CD14-positive monocyte (primary cell): ENCODE data around the gene MYNN. TPM values are rescaled to one million over a fixed set of nuclear protein-coding genes. Genes with fewer than 3 reads are reported as not detected.

Source experiments
- DNase-seq, 3 donors: peaks; one replicate each; pipeline ENCODE4 v3.0.0-alpha.2; 2011 to 2022
- H2AFZ ChIP-seq: 2 replicates; pipeline ENCODE4 v1.6.0; 2012; ENCODE audit warnings: mild to moderate bottlenecking, low read depth, low read length, inconsistent platforms; ENCODE audit not compliant: insufficient read depth, poor library complexity, severe bottlenecking
- H3K27ac ChIP-seq, 2 donors: 1 replicate in 1 of 2; 2 replicates in 1 of 2; pipeline ENCODE4 v1.5.1; 2012 to 2013; ENCODE audit warnings: low read length in 2 of 2, control low read depth in 1 of 2, inconsistent platforms in 1 of 2, low read depth in 1 of 2, mild to moderate bottlenecking in 1 of 2
- H3K27me3 ChIP-seq, 2 donors: one replicate each; pipeline versions ENCODE4 v1.6.0 to v1.6.1; 2011 to 2013; ENCODE audit warnings: low read length in 2 of 2; ENCODE audit not compliant: control insufficient read depth in 2 of 2, insufficient read depth in 2 of 2
- H3K36me3 ChIP-seq, 2 donors: replicated peaks in 1 of 2; 1 replicate in 1 of 2; 2 replicates in 1 of 2; pipeline versions ENCODE4 v1.5.1 to v1.6.1; 2012 to 2013; ENCODE audit warnings: low read length in 2 of 2, control low read depth in 1 of 2, inconsistent platforms in 1 of 2, mild to moderate bottlenecking in 1 of 2; ENCODE audit not compliant: insufficient read depth in 2 of 2, control insufficient read depth in 1 of 2
- H3K4me1 ChIP-seq, 2 donors: 1 replicate in 1 of 2; 2 replicates in 1 of 2; pipeline versions ENCODE4 v1.5.1 to v1.6.1; 2012 to 2013; ENCODE audit warnings: low read length in 2 of 2, control low read depth in 1 of 2, inconsistent platforms in 1 of 2, mild to moderate bottlenecking in 1 of 2, moderate library complexity in 1 of 2; ENCODE audit not compliant: insufficient read depth in 2 of 2, control insufficient read depth in 1 of 2
- H3K4me2 ChIP-seq: replicated peaks from 2 replicates; pipeline ENCODE3; 2012; ENCODE audit warnings: low read length, moderate library complexity, mild to moderate bottlenecking; ENCODE audit not compliant: poor library complexity, severe bottlenecking; ENCODE audit errors: extremely low read depth
- H3K4me3 ChIP-seq, 3 experiments: fragments of 200-600 bp in 1 of 3; sonication (generic) in 1 of 3; replicated peaks in 1 of 3; 1 replicate in 2 of 3; 2 replicates in 1 of 3; pipeline ENCODE4 v1.5.1; 2011 to 2013; ENCODE audit warnings: low read length in 3 of 3, mild to moderate bottlenecking in 3 of 3, control low read depth in 2 of 3, low read depth in 2 of 3, inconsistent platforms in 1 of 3, moderate library complexity in 1 of 3
- H3K79me2 ChIP-seq: 2 replicates; pipeline ENCODE4 v1.6.0; 2012; ENCODE audit warnings: mild to moderate bottlenecking, control low read depth, inconsistent platforms, low read length, moderate library complexity; ENCODE audit not compliant: insufficient read depth
- H3K9ac ChIP-seq: 2 replicates; pipeline ENCODE4 v1.6.0; 2017; ENCODE audit warnings: low read length, mild to moderate bottlenecking; ENCODE audit not compliant: insufficient read depth, poor library complexity, severe bottlenecking
- H3K9me3 ChIP-seq, 2 donors: replicated peaks in 1 of 2; 1 replicate in 1 of 2; 2 replicates in 1 of 2; pipeline versions ENCODE4 v1.5.1 to v1.6.1; 2012 to 2013; ENCODE audit warnings: low read length in 2 of 2, control low read depth in 1 of 2; ENCODE audit not compliant: control insufficient read depth in 1 of 2, insufficient read depth in 1 of 2
- H4K20me1 ChIP-seq: 2 replicates; pipeline ENCODE4 v1.6.0; 2012; ENCODE audit warnings: mild to moderate bottlenecking, low read length, control low read depth, moderate library complexity; ENCODE audit not compliant: insufficient read depth
- H3K27ac Mint-ChIP-seq, 7 donors: one replicate each; pipeline ENCODE4 v1.8.0; 2020; ENCODE audit warnings: mild to moderate bottlenecking in 7 of 7, mixed read lengths in 7 of 7, moderate library complexity in 6 of 7, inconsistent platforms in 2 of 7
- H3K27me3 Mint-ChIP-seq, 3 donors: one replicate each; pipeline ENCODE4 v1.8.0; 2021 to 2022; ENCODE audit warnings: low read depth in 3 of 3, mild to moderate bottlenecking in 3 of 3, mixed read lengths in 3 of 3, moderate library complexity in 3 of 3, inconsistent platforms in 1 of 3
- H3K36me3 Mint-ChIP-seq, 2 donors: one replicate each; pipeline ENCODE4 v1.8.0; 2020; ENCODE audit warnings: mixed read lengths in 2 of 2, inconsistent platforms in 1 of 2, mild to moderate bottlenecking in 1 of 2
- H3K4me1 Mint-ChIP-seq: one replicate; pipeline ENCODE4 v1.8.0; 2020; ENCODE audit warnings: mild to moderate bottlenecking, mixed read lengths
- H3K4me3 Mint-ChIP-seq, 2 donors: one replicate each; pipeline ENCODE4 v1.8.0; 2020; ENCODE audit warnings: mild to moderate bottlenecking in 2 of 2, mixed read lengths in 2 of 2, moderate library complexity in 1 of 2
- H3K9me3 Mint-ChIP-seq, 7 donors: one replicate each; pipeline ENCODE4 v1.8.0; 2020 to 2022; ENCODE audit warnings: mixed read lengths in 7 of 7, mild to moderate bottlenecking in 6 of 7, moderate library complexity in 6 of 7, inconsistent platforms in 2 of 7
- CTCF ChIP-seq: fragments of 200-600 bp; IDR thresholded peaks from one replicate; pipeline ENCODE4 v1.8.0; 2022; ENCODE audit warnings: antibody characterized with exemption, mild to moderate bottlenecking
- WGBS: methylation state at CpG from one replicate; pipeline ENCODE4 v1.1.5; 2013; ENCODE audit warnings: missing lambda C conversion rate; ENCODE audit not compliant: insufficient coverage; 5-methylcytosine and 5-hydroxymethylcytosine counted together
- intact Hi-C, 2 donors: fragments of 100-400 bp; cut with micrococcal nuclease; formaldehyde crosslinking; loops; one replicate each; pipeline versions ENCODE4 v1.15.0 to v1.15.1; 2023
- polyA plus RNA-seq, 3 donors: library from polyadenylated mRNA; depleted of rRNA in 1 of 3; unstranded in 2 of 3; stranded (reverse) in 1 of 3; fragments of 300-500 nt in 2 of 3; fragments of >200 nt in 1 of 3; fragmentation: Illumina TruSeq in 2 of 3; gene quantifications; 1 replicate in 2 of 3; 2 replicates in 1 of 3; pipeline ENCODE4 v1.2.3, GENCODE V29; 2012 to 2021

MYNN gene
- polyA plus RNA-seq, 3 donors, result 6.3 to 9.0 (median 8.7) TPM

GRCh38 chr3:169822540-169822939 is 49.3 kb downstream of the MYNN start:
- Histone ChIP-seq H4K20me1 (no peaks in the 10 kb centered on the region), H2AFZ (no peak overlapping the region), H3K4me3 (no peak overlapping the region), H3K27me3 (no peaks in the 10 kb centered on the region), H3K36me3 (no peaks in the 10 kb centered on the region), H3K79me2 (no peaks in the 10 kb centered on the region), H3K4me2 (no peak overlapping the region), H3K9ac (no peak overlapping the region), H3K27ac (no peak overlapping the region), H3K4me1 (no peaks in the 10 kb centered on the region), H3K9me3 (no peaks in the 10 kb centered on the region)
- no peak for DNase-seq
- no peaks in the 10 kb centered on the region for H3K36me3 Mint-ChIP-seq
- H3K4me3 Mint-ChIP-seq, result no peak overlapping the region
- peaks cover 0 to 2% (median 0%) of the 10 kb centered on the region in 7 donors for H3K9me3 Mint-ChIP-seq
- H3K27ac Mint-ChIP-seq, result no peak overlapping the region
- 98% methylated on average over 19 of the region's 20 CpGs for WGBS
- H3K4me1 Mint-ChIP-seq, result no peaks in the 10 kb centered on the region
- no peak for TF ChIP-seq CTCF
- H3K27me3 Mint-ChIP-seq, result peaks cover 1 to 4% (median 3%) of the 10 kb centered on the region in 3 donors
- intact Hi-C loops, result no loop called here

- Histone ChIP-seq H3K4me3 (no peak overlapping the region), H3K4me2 (no peak overlapping the region), H2AFZ (no peak overlapping the region), H3K9ac (no peak overlapping the region), H3K27ac (no peak overlapping the region), H3K36me3 (no peaks in the 10 kb centered on the region), H3K79me2 (no peaks in the 10 kb centered on the region), H3K27me3 (no peaks in the 10 kb centered on the region), H3K4me1 (no peaks in the 10 kb centered on the region), H4K20me1 (no peaks in the 10 kb centered on the region), H3K9me3 (no peaks in the 10 kb centered on the region)
- intact Hi-C loops, result no loop called here
- H3K9me3 Mint-ChIP-seq, result peaks cover 0 to 2% (median 0%) of the 10 kb centered on the region in 7 donors
- WGBS, result 93% methylated on average over 4 of the region's 6 CpGs
- no peaks in the 10 kb centered on the region for H3K36me3 Mint-ChIP-seq
- DNase-seq, result no peak
- no peak for TF ChIP-seq CTCF
- peaks cover 1 to 4% (median 3%) of the 10 kb centered on the region in 3 donors for H3K27me3 Mint-ChIP-seq
- H3K27ac Mint-ChIP-seq, result no peak overlapping the region
- H3K4me3 Mint-ChIP-seq, result no peak overlapping the region
- H3K4me1 Mint-ChIP-seq, result no peaks in the 10 kb centered on the region
Measured at GRCh38 chr3:169822983-169823382, 49.8 kb downstream of the MYNN start.
